GM21526 (cell line): ENCODE data around the gene ELL2.
A peak's percentile ranks its signal among the peaks of the same experiment; 100 is the strongest.
"Not testable (repeated sequence)": the region's sequence is repeated elsewhere in the genome, so short reads cannot be mapped to it uniquely, and the experiment has no call there.

Experiments
- ATAC-seq: cut with Tn5 transposase; IDR thresholded peaks from one replicate; pipeline ENCODE4 v1.9.1; 2021; ENCODE audit warnings: moderate library complexity; ENCODE audit not compliant: unreplicated experiment, low FRiP score

The ELL2 gene

GRCh38 chr5:95846554-95847260 is 114.9 kb downstream of the ELL2 start:
- no peak for ATAC-seq

- no peak for ATAC-seq
Measured at GRCh38 chr5:95845391-95845790, 116.3 kb downstream of the ELL2 start.

- no peak for ATAC-seq
Measured at GRCh38 chr5:95843733-95844223, 117.9 kb downstream of the ELL2 start.

GRCh38 chr5:95842854-95843544 is 118.7 kb downstream of the ELL2 start:
- ATAC-seq = peak; percentile 84

- no peak for ATAC-seq
Measured at GRCh38 chr5:95841914-95842812, 119.5 kb downstream of the ELL2 start.

- ATAC-seq = no peak
Measured at GRCh38 chr5:95840956-95841705, 120.5 kb downstream of the ELL2 start.

- ATAC-seq = no peak
Measured at GRCh38 chr5:95839658-95840057, 122.0 kb downstream of the ELL2 start.

- ATAC-seq = no peak
Measured at GRCh38 chr5:95838556-95838955, 123.1 kb downstream of the ELL2 start.

- no peak for ATAC-seq
Measured at GRCh38 chr5:95838001-95838520, 123.6 kb downstream of the ELL2 start.

- no peak for ATAC-seq
Measured at GRCh38 chr5:95837492-95837891, 124.2 kb downstream of the ELL2 start.

GRCh38 chr5:95836971-95837370 is 124.7 kb downstream of the ELL2 start:
- ATAC-seq = not testable (repeated sequence)

GRCh38 chr5:95836544-95836943 is 125.1 kb downstream of the ELL2 start:
- ATAC-seq = no peak

GRCh38 chr5:95835682-95836385 is 125.8 kb downstream of the ELL2 start:
- ATAC-seq = no peak
